Mesenteric fat pad (tissue), 1 donor: ENCODE measurements around the gene ZBTB47. TPM values are rescaled to one million over a fixed set of nuclear protein-coding genes. Genes with fewer than 3 reads are reported as not detected.

Experiments
- DNase-seq: peaks from one replicate; pipeline ENCODE4 v3.0.0-alpha.2; 2020; ENCODE audit warnings: low spot score
- total RNA-seq: library from RNA; stranded (reverse); fragmentation: NEBNext Ultra II Directional; extraction: Animal tissue kit (Norgen Biotek cat#: 25700); gene quantifications from one replicate; pipeline ENCODE4 v1.2.1, GENCODE V29; 2021
- donor health status: DM: yes; HTN: yes; CAD: no.

ZBTB47 gene
- total RNA-seq, 1 donor from 2014 or later: 58.2 TPM

DNA sequence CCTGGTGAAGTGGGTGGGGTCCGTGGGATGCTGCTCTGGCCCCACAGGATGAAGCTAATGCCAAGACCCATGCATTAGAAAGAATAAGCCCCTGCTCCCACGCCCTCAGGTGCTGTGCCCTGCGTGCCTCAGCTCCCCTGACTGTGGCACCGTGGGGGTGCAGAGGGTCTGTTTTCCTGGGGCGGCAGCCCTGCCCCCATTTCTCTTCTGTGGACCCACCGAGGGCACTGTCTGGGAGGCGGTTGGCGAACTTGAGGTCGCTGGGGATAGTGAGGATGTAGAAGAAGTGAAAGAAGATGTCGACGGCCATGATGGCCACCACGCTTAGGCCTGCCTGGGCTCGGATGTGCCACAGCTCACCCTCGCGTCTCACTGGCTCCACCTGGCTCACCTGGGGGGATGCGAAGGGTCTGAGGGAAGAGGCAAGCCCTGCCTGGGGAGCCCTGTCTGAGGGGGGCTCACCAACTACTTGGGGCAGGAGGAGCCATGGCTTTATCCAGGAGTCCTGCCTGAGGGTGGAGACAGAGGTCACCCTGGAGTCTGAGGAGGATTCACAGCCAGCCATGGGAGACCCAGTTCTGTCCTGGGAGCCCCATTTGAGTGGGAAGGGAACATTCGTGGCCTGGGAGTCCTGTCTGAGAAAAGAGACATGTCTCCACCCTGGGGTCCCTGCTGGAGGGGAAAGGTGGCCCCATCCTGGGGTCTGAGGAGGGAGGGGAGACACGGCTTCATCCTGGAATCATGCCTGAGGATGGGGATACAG is 44.0 kb downstream of the ZBTB47 start:
- DNase-seq: peak; percentile 87

DNA sequence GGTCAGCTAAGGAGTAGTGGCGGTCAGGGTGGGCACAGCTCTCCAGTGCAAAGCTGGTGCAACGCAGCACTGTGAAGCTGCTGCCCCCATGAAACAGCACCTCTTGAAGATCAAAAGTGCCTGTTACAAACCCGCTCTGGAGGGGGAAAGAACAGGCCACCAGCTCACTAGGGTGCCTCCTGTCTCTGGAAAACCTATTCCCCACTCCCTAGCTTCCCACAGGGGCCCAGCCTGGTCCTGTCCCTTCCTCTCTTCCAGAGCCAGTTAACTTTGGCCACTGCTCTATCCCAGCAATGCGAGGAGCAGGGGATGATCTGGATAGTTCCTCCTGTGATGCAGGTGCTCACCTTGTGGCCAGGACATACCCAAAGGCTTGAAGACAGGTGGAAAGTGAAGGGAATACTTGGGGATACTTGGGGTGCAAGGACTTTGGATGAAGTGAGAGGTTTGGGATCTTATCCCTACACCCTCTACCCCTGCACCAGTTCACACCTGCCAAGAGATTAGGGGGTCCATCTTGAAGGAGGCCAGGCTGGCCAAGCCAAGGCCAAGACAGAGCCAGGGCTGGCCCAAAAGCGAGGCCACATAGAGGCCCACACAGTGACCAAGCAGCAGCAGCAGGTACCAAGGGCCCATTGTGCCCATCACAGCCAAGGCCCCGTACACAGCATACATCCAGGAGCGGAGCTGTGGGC is 44.9 kb downstream of the ZBTB47 start:
- peak; percentile 75 for DNase-seq

GRCh38 chr3:42698911-42699230 is 45.4 kb downstream of the ZBTB47 start:
- peak; percentile 69 for DNase-seq

- DNase-seq: peak; percentile 83
Measured at GRCh38 chr3:42699511-42699971, 46.0 kb downstream of the ZBTB47 start.

- peak; percentile 81 for DNase-seq
Measured at GRCh38 chr3:42700366-42701288, 47.1 kb downstream of the ZBTB47 start.

GRCh38 chr3:42701371-42702065 is 48.0 kb downstream of the ZBTB47 start:
- DNase-seq: peak; percentile 73

- DNase-seq: peak; percentile 82
Measured at GRCh38 chr3:42702066-42702951, 48.8 kb downstream of the ZBTB47 start, which contains the start of gene HHATL. TSS of gene HHATL (minus strand) at chr3:42702798. CDS start at chr3:42700826, 1,972 bp downstream.

- DNase-seq: peak; percentile 62
Measured at GRCh38 chr3:42702982-42703694, 49.6 kb downstream of the ZBTB47 start.

GRCh38 chr3:42703695-42704025 is 50.2 kb downstream of the ZBTB47 start:
- peak; percentile 55 for DNase-seq

DNA sequence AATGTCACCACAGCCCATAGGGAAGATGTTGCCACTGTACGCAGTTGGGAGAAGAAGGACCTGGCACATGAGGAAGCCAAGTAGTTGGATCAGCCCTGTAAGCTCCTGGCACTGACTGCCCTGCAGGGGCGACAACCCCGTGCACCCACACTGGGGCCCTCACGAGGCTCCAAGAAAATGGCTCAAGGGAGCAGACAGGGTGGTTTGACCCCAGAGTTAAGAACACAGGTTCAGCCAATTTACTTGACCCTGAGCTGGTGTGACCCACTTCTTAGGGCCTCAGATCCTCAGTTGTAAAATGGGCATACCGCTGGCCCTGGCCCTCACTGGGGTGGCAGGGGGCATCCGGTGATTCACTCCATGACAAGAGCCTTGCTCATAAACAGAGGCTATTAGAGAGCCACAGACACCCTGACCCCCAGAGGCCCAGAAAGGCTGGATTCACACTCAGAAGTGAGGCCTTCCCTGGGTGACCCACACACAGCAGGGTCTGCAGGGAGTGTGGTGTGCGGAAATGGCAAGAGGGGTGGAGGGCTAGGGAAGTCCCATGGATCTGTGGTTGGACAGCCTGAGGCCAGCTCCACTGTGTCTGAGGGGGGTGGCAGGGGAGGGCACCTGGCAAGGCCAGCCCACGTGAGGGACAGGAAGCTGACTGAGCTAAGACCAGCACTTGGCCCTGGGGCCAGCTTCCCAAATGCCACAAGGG is 50.8 kb downstream of the ZBTB47 start:
- DNase-seq: peak; percentile 85

DNA sequence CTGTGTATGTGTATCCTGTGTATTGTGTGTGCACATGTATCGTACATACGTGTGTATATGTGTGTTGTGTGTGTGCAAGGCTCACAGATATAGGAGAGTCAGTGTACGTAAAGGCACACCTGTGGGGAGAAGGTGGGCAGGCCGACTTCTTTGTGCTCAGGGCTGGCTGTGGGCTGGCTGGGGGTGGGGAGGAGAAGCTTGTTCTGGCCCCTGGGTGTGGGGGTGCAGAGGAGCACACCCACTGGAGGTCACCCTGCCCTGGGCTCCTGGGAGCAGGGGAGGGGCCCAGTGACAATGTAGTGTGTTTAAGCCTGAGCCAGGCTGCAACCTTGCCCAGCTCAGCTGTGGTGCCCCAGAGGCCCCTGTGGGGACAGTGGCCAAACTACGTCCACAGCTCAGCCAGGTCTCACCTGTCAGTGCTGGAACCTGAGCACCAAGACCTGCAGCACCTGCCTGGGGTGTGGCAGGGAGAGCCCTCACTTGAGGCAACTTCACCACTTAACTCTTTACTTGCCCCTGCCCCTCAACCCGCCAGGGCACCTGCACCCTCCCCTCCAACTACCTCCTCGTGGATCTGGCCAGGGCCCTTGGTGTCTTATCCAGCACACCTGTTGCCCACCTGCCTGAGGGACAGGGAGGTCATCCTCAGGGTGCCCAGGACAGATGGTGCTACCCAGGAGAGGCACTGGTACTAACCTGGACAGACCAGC is 51.7 kb downstream of the ZBTB47 start:
- DNase-seq: peak; percentile 84

GRCh38 chr3:42705962-42706585 is 52.6 kb downstream of the ZBTB47 start:
- DNase-seq: peak; percentile 78

DNA sequence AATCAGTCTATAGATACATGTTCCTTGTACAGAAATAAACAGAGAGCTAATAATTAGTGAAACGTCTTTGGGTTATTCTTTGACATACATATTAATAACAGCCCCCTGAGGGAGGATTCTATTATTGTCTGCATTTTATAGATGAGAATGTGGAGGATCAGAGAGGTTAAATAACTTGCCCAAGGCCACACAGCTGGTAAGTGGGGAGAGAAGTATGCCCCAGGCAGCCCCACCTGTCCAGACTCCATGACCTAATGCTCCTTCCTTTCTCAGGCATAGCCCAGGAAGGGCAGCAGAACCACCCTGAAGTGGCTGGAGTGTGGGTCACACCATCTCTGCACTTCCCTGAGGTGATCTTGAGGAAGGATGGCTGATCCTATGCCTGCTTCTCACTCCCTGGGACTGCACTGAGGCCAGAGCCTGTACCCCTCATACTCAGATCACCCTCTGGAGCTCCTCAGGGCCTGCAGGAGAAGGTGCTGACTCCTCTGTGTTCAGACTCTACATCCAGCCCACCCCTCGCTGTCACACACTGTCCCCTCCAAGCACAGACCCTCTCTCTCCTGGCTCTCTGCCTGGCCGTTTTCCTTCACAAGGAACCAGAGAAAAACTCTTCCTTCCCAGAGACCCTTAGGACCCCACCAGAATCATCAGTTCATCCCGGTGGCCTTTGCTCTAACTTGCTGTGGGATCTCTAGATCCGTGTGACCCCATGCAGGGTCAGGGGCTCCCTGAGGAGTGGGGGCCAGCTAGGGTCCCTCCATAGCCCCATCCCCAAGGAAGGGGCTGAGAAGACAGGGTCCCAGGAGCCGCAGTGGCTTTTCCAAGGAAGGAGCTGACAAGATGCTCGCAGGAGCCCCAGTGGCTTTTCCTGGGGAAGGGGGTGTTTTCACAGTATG is 53.5 kb downstream of the ZBTB47 start:
- peak; percentile 79 for DNase-seq

GRCh38 chr3:42707620-42708355 is 54.3 kb downstream of the ZBTB47 start:
- DNase-seq: peak; percentile 74

GRCh38 chr3:42708611-42709151 is 55.2 kb downstream of the ZBTB47 start:
- peak; percentile 80 for DNase-seq
